Spleen (tissue), 11 donors: ENCODE data around the gene PGP. TPM values are rescaled to one million over a fixed set of nuclear protein-coding genes. Genes with fewer than 3 reads are reported as not detected.

Experiments used
- DNase-seq: peaks from one replicate; pipeline ENCODE4 v3.0.0-alpha.2; 2020
- H3K27ac ChIP-seq, 8 donors: fragments of 200-600 bp; sonication (generic) in 7 of 8; 1 replicate in 4 of 8; 2 replicates in 4 of 8; pipeline versions ENCODE4 v1.5.0 to v1.8.0; 2016 to 2021; ENCODE audit warnings: inconsistent platforms in 4 of 8, mild to moderate bottlenecking in 4 of 8, moderate library complexity in 1 of 8
- H3K27me3 ChIP-seq, 7 donors: fragments of 200-600 bp; sonication (generic) in 6 of 7; replicated peaks in 1 of 7; 1 replicate in 4 of 7; 2 replicates in 3 of 7; pipeline versions ENCODE4 v1.5.0 to v1.8.0; 2016 to 2021; ENCODE audit warnings: inconsistent platforms in 3 of 7, mild to moderate bottlenecking in 1 of 7
- H3K36me3 ChIP-seq, 6 donors: fragments of 200-600 bp; sonication (generic) in 5 of 6; 1 replicate in 4 of 6; 2 replicates in 2 of 6; pipeline versions ENCODE4 v1.5.0 to v1.8.0; 2016 to 2021; ENCODE audit warnings: inconsistent platforms in 2 of 6
- H3K4me1 ChIP-seq, 6 donors: fragments of 200-600 bp; sonication (generic) in 5 of 6; 1 replicate in 3 of 6; 2 replicates in 3 of 6; pipeline versions ENCODE4 v1.5.0 to v1.8.0; 2016 to 2021; ENCODE audit warnings: inconsistent platforms in 3 of 6
- H3K4me3 ChIP-seq, 8 donors: fragments of 200-600 bp; sonication (generic) in 7 of 8; 1 replicate in 4 of 8; 2 replicates in 4 of 8; pipeline versions ENCODE4 v1.5.0 to v1.8.0; 2016 to 2021; ENCODE audit warnings: inconsistent platforms in 4 of 8, mild to moderate bottlenecking in 4 of 8, moderate library complexity in 2 of 8
- H3K9me3 ChIP-seq, 8 donors: fragments of 200-600 bp; sonication (generic) in 7 of 8; 1 replicate in 4 of 8; 2 replicates in 4 of 8; pipeline versions ENCODE4 v1.5.0 to v1.8.0; 2016 to 2021; ENCODE audit warnings: inconsistent platforms in 4 of 8
- POLR2A ChIP-seq, 3 donors: fragments of 450-650 bp; IDR thresholded peaks; one replicate each; pipeline ENCODE4 v1.5.1; 2017; ENCODE audit warnings: antibody characterized with exemption in 3 of 3, mild to moderate bottlenecking in 1 of 3
- POLR2AphosphoS5 ChIP-seq, 3 donors: sonication (generic); formaldehyde crosslinking; IDR thresholded peaks; one replicate each; pipeline ENCODE4 v1.5.1; 2017; ENCODE audit warnings: antibody characterized with exemption in 3 of 3
- WGBS, 5 donors: extraction: QIAGEN DNeasy Blood & Tissue Kit in 3 of 5; methylation state at CpG; one replicate each; pipeline versions ENCODE4 v1.1.5 to v1.1.7; 2013 to 2018; 5-methylcytosine and 5-hydroxymethylcytosine counted together
- intact Hi-C: fragments of 100-400 bp; cut with DNase I; formaldehyde crosslinking; loops from one replicate; pipeline ENCODE4 v1.15.0; 2023; ENCODE audit warnings: low total_unique reads
- polyA plus RNA-seq, 3 donors: library from polyadenylated mRNA; stranded (reverse); fragments of 200-250 nt; gene quantifications; one replicate each; pipeline ENCODE4 v1.2.1, GENCODE V29; 2013
- total RNA-seq, 7 donors: library from RNA; depleted of rRNA in 3 of 7; stranded (reverse); fragments of >200 nt in 3 of 7; fragmentation: NEBNext Ultra II Directional in 4 of 7; extraction: Animal tissue kit (Norgen Biotek cat#: 25700) in 4 of 7; gene quantifications; one replicate each; pipeline versions ENCODE4 v1.1.0 to v1.2.1, GENCODE V29; 2016 to 2021
- TF ChIP-seq, protein P1 (sequence below), 11 experiments: fragments of 200-600 bp in 7 of 11; fragments of 450-650 bp in 4 of 11; sonication (generic) in 4 of 11; IDR thresholded peaks in 8 of 11; conservative IDR thresholded peaks in 3 of 11; 1 replicate in 7 of 11; 2 replicates in 4 of 11; pipeline versions ENCODE4 v1.4.0 to v1.8.0; 2016 to 2021; ENCODE audit warnings: antibody characterized with exemption in 11 of 11, inconsistent platforms in 4 of 11, mild to moderate bottlenecking in 1 of 11
- donor health status: healthy with polysubstance abuse.
- donor health status: DM: no; HTN: no; CAD: no; lungs with moderate emphysema.
- donor health status: DM: no; HTN: no; CAD: no.
- donor health status: Bipolar disorder and iron deficiency.
- donor health status: healthy.
- donor health status: DM: no; HTN: no; CAD: no.
- donor health status: DM: yes; HTN: yes; CAD: no.

Gene PGP
- total and polyA plus RNA-seq, 10 donors = 9.3 to 20.2 (median 13.7) TPM

DNA sequence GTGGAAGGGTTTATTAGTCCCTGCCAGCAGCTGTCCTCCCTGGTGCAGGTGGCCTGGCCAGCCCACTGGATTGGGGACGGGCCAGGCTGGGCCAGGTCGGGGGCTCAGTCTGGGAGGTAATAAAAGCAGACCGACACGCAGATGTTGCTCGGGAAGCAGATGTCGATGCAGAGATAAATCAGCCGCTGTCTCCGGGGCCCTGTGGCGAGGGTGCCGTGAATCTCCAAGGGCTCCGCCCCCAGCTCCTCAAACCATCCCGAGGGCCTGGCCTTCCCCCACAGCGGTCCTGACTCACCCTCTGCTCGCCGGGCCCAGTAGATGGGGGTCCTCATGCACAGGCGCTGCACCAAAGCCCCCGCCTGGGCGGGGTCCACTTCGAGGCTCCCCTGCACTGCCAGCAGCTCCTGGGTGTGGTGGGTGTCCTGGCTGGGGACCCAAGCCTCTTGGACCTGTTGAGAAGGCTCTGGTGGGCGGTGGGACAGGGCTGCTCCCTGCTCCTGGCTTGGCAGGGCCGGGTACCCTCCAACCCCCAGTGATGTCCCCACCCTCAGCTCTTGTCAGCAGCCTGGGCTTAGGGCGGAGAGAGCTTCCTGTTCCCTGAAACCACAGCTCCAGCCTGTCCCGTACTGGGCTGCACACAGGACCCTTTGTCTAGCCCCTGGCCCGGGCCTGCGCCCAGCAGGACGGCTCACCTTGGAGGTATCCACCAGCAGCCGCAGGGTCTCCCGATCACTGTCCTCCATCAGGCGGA is 5.2 kb downstream of the PGP start:
- TF ChIP-seq POLR2A (IDR thresholded peaks at IDR 0.05) = no peak
- peak in 1 of 3 donors; percentile 32 for TF ChIP-seq POLR2AphosphoS5 (IDR thresholded peaks at IDR 0.05)
- DNase-seq = no peak
- intact Hi-C loops = no loop called here
- no peak overlapping the region for H3K4me3 ChIP-seq
- no peak overlapping the region for H3K27ac ChIP-seq
- peaks cover 32 to 75% (median 54%) of the 10 kb centered on the region in 6 donors for H3K4me1 ChIP-seq
- peaks cover 0 to 54% (median 33%) of the 10 kb centered on the region in 6 donors for H3K36me3 ChIP-seq
- H3K27me3 ChIP-seq = no peaks in the 10 kb centered on the region
- no peaks in the 10 kb centered on the region for H3K9me3 ChIP-seq
- 88 to 95% (median 89%) methylated on average over 21 to 29 of the region's 29 CpGs for WGBS, 5 donors

DNA sequence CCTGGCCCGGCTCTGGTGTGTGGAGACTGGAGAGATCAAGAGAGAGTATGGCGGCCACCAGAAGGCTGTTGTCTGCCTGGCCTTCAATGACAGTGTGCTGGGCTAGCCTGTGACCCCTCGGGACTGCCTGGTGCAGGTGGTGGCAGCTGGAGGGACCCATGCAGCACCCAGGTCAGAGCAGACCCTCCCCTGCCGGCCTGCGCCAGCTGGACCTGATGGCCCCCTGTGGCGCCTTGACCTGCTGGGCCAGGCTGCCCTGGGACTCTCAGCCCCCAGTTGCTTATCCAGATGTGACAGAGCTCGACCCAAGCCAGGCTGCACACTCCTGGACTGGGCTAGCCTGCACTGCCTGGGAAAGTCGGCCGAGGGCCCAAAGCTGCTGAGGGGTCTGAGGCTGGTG is 5.9 kb downstream of the PGP start:
- no peak for DNase-seq
- peak in 1 of 3 donors; percentile 2 for TF ChIP-seq POLR2AphosphoS5 (IDR thresholded peaks at IDR 0.05)
- TF ChIP-seq, protein P1, sequence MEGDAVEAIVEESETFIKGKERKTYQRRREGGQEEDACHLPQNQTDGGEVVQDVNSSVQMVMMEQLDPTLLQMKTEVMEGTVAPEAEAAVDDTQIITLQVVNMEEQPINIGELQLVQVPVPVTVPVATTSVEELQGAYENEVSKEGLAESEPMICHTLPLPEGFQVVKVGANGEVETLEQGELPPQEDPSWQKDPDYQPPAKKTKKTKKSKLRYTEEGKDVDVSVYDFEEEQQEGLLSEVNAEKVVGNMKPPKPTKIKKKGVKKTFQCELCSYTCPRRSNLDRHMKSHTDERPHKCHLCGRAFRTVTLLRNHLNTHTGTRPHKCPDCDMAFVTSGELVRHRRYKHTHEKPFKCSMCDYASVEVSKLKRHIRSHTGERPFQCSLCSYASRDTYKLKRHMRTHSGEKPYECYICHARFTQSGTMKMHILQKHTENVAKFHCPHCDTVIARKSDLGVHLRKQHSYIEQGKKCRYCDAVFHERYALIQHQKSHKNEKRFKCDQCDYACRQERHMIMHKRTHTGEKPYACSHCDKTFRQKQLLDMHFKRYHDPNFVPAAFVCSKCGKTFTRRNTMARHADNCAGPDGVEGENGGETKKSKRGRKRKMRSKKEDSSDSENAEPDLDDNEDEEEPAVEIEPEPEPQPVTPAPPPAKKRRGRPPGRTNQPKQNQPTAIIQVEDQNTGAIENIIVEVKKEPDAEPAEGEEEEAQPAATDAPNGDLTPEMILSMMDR (IDR thresholded peaks at IDR 0.05 in 8 of 11, conservative IDR thresholded peaks at IDR 0.05 in 3 of 11) = no peak
- Histone ChIP-seq H3K9me3 (no peaks in the 10 kb centered on the region), H3K27ac (no peak overlapping the region), H3K4me3 (no peak overlapping the region), H3K4me1 (peaks cover 28 to 72% (median 51%) of the 10 kb centered on the region in 6 donors), H3K36me3 (peaks cover 0 to 54% (median 33%) of the 10 kb centered on the region in 6 donors), H3K27me3 (no peaks in the 10 kb centered on the region)
- 95 to 97% (median 96%) methylated on average over 5 to 9 of the region's 9 CpGs for WGBS, 5 donors
- intact Hi-C loops = no loop called here

DNA sequence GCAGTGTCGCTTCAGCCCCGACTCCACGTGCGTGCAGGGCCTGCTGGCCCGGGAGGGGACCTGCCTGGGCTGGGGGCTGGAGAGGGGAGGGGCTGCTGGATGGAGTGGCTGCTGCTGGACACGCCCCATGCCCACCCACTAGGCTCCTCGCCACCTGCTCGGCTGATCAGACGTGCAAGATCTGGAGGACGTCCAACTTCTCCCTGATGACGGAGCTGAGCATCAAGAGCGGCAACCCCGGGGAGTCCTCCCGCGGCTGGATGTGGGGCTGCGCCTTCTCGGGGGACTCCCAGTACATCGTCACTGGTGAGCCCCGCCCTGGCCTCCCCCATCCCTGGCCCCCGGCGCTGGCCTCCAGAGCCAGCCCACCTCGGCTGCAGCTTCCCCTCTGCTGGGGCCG is 6.3 kb downstream of the PGP start:
- 87 to 97% (median 89%) methylated on average over 11 to 23 of the region's 23 CpGs for WGBS, 5 donors

DNA sequence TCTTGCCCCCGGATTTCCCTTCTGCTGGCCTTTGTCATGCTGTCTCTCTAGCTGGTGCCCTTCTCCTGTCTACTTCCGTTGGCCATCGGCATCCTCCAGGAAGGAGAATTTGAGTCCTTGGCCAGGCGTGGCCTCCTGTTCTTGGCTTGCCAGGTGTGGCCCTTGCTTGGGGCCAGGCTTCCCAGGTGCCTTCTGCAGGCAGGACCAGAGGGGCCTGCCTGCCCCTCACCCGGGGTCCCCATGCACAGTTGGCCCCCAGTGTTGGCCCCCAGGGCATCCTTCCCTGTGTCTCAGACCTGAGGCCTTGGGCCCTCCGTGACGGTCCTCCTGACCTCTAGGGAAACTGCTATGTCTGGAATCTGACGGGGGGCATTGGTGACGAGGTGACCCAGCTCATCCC is 6.8 kb downstream of the PGP start:
- Histone ChIP-seq H3K27me3 (no peaks in the 10 kb centered on the region), H3K36me3 (peaks cover 0 to 54% (median 33%) of the 10 kb centered on the region in 6 donors), H3K9me3 (no peaks in the 10 kb centered on the region), H3K4me1 (peaks cover 19 to 63% (median 42%) of the 10 kb centered on the region in 6 donors), H3K4me3 (no peak overlapping the region), H3K27ac (no peak overlapping the region)
- TF ChIP-seq POLR2AphosphoS5 (IDR thresholded peaks at IDR 0.05) = no peak
- TF ChIP-seq, protein P1 (IDR thresholded peaks at IDR 0.05 in 8 of 11, conservative IDR thresholded peaks at IDR 0.05 in 3 of 11) = no peak
- no peak for TF ChIP-seq POLR2A (IDR thresholded peaks at IDR 0.05)
- intact Hi-C loops = no loop called here
- 83 to 91% (median 86%) methylated on average over 9 of the region's 9 CpGs for WGBS, 5 donors
- DNase-seq = no peak

More for the DNA sequence above, 6.3 kb downstream of the PGP start:
- H3K4me3 ChIP-seq = no peak overlapping the region
- H3K27me3 ChIP-seq = no peaks in the 10 kb centered on the region
- no peaks in the 10 kb centered on the region for H3K9me3 ChIP-seq
- H3K27ac ChIP-seq = no peak overlapping the region
- DNase-seq = no peak
- peaks cover 23 to 68% (median 46%) of the 10 kb centered on the region in 6 donors for H3K4me1 ChIP-seq
- intact Hi-C loops = no loop called here
- TF ChIP-seq POLR2AphosphoS5 (IDR thresholded peaks at IDR 0.05) (peak in 1 of 3 donors; percentile 12), POLR2A (IDR thresholded peaks at IDR 0.05) (no peak)
- TF ChIP-seq, protein P1 (IDR thresholded peaks at IDR 0.05 in 8 of 11, conservative IDR thresholded peaks at IDR 0.05 in 3 of 11) = no peak
- H3K36me3 ChIP-seq = peaks cover 0 to 54% (median 33%) of the 10 kb centered on the region in 6 donors
